Astrocyte of the hippocampus (primary cell): ENCODE results near the gene MTUS2.

ENCODE experiments used
- DNase-seq: peaks from one replicate; pipeline ENCODE4 v3.0.0; 2011; ENCODE audit warnings: low read depth, low spot score

MTUS2 gene

DNA sequence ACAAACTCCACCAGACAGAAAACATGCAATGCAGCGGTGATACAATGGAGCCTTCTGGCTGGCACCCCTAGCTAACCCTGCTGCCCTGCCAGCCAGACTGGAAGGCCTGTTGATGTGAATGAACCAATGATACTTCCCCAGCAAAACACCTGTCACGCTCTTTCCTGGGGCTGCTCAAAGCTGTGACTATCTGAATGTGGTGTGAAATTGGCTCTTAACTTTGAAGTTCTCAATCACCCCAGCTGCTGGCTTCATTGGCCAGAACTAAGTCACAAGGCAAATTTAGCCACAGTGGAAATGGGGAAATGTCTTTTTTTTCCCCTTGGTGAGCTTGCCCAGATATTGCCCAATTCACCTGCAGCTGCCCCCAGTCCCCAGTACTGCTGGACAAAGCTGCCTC lies 628.0 kb downstream of the MTUS2 start:
- DNase-seq = no peak

DNA sequence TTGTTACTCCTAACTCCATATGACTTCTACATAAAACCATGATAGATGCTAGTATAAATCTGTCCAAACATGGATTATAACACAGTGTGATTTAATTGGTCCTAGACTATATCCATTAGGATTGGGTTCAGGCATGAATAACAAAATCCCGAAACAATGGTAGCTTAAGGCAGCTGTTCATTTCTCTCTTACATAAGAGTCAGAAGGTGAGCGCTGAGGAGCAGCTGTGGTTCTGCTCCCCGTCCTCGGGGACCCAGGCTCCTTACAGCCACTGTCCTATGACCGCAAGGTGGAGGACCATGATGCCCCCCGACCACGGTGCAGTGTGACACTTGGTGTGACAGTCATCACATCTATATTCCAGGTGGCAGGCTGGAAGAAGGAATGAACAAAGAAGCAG lies 629.6 kb downstream of the MTUS2 start:
- DNase-seq = no peak

DNA sequence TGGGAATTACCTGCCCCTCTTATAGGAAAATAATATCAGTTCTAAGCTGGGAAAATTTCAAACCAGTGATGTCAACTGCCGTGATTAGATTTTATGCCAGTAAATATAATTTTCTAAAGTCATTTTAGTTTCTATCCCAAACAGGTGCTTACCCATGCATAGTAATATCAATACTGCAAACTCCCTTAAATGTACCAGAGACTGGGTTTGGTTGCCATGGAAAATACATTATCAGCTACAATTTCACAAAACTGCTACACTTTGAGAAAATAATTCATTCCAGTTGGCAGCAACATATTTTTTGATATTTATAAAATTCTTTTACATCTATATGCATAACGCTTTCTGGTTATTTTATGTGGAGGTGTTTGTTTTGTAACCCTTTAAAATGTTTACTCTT lies 631.8 kb downstream of the MTUS2 start:
- no peak for DNase-seq

DNA sequence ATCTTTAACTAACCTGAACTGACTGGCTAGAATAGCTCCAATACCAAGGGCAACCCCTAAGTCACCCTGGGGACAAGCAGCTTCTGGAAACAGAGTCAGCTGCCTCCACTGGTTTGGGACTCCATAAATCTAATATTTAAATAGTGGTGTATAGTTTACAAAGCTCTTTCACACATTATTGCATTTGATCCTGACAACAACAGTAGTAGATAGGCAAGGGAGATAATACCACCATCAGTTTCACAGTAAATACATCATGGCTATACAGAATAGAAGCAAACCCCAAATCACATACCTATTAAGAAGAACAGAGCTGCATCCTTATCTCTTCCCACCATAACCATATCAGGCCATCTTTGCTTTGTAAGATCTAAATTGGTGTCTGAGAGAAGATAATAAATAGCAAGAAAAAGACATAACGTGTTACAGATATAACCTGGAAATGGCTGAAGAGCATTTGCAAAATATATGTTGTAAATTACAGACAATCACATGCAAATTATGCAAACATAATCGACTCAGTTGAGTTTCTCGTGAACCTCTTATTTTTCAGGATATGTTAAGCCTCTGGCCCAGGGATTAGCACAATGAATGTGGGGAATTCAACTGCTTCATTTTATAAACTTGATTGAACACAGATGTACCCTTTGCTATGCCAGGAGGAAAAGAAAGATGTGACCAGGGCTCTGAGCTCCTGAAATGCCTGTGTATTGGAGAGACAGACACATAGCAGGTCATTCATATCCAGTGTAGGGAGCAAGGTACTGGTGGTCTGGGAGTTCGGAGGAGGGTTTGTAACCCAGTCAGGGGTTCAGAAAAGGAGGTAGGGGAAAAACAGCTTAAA lies 632.9 kb downstream of the MTUS2 start:
- no peak for DNase-seq

DNA sequence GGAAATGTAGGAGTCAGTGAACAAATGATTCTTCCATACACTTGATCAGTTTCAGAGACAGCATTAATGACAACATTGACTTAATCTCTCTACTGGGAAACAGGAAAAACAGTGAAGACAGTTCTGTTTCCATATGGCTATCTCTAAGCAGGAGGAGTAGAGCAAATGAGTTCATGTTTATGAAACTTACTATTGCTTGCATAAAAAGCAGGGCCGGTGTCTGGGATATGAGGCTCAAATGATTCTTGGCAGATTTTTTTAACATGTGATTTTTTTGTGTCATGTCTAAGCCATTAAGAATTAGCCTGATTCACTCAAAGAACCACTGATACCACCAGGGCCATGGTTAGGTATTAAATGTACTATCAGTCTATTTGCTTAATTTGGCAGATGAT lies 633.5 kb downstream of the MTUS2 start:
- DNase-seq = no peak

DNA sequence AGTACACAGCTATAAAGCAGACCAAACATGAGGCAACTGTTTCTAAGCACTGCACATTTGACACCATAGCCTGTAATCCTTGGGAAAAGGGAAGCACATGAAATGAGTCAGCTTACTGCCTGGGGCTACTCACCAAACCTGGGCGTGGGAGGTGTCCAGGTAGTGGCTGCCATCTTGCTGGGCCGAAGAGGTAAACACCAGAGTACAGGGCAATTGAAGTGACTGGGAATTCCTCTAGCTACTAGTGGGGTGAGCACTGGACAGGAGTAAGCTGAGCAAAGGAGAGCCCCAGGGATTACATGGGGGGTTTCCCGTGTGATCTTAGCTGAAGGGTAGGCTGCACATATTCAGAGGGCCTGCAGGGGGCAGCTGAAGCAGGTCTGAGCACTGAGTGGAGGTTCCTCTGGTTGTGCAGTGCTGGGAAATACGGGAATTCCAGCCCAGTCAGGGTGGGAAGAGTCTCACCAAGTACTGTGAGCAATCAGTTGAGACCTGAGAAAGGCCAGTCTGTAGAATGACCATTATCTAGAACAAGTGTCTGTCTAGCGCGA lies 634.9 kb downstream of the MTUS2 start:
- DNase-seq = no peak

DNA sequence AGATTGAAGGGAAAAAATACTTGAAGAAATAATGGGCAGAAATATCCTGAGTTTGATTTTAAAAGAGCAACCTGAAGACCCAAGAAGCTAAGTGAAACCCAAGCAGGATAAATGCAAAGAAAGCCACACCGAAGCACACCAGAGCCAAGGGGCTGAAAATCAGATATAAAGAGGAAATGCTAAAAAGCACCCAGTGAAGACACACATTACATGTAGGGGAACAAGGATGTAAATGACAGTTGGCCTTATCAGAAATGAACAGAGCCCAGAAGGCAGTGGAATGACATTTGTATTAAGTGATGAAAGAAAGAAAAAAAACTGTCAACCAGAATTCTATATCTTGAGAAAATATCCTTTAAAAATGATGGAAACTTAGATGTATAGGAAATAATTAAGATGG lies 636.3 kb downstream of the MTUS2 start:
- DNase-seq = no peak

DNA sequence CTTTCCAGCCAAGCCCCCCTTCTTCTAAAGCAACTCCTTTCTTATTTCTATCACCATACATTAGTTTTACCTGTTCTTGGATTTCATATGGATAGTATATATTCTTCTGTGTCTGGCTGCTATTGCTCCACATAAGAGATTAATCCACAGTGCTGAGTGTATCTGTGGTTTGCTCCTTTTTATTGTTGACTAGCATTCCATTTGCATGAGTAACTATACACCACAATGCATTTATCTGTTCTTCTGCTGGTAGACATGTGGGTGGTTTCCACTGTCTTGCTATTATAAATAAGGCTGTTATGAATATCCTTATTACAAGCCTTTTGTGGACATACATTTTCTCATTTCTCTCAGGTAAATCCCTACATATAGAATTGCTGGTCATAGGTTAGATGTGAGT lies 637.2 kb downstream of the MTUS2 start:
- peak; percentile 75 for DNase-seq

DNA sequence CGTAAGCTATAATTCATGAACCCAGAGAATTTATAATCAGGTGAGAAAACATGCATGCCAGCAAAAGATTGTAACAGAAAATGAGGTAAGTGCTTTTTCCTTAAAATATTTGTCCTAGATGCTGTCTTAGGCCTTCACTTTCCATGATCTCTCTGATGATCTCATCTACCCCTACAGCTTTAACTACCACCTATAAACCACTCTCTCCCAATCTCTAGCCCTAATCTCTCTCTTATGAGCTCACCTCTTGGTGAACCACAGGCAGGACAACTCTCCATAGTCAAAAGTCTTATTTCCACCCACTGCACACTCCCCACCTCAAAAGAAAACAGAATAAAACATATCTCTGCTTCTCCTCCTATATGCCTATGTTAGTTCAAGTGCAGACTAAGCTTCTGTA lies 638.3 kb downstream of the MTUS2 start:
- no peak for DNase-seq

DNA sequence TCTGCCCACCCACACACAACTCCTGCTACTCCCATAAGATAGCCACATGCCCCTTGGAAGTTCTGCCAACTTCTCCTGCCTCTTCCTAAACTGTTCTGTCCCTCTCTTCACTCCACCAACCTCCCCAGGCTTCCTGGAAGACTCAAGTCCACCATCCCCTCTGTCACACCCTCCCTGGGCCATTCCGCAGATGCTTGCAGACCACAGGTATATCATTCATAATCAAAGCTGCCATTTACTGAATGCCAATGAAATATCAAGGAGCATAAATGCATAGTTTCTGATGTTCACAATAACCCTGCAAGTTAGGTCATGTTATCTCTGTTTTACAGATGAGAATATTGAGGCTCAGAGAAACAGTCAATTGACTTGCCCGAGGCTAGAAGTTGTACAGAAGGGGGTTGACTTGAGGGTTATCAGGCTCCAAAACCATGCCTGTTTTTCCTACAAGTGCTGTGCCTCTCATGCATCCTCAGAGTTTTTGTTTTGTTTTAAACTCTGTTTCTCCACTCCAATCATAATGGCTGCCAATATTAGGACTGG lies 639.7 kb downstream of the MTUS2 start:
- no peak for DNase-seq

DNA sequence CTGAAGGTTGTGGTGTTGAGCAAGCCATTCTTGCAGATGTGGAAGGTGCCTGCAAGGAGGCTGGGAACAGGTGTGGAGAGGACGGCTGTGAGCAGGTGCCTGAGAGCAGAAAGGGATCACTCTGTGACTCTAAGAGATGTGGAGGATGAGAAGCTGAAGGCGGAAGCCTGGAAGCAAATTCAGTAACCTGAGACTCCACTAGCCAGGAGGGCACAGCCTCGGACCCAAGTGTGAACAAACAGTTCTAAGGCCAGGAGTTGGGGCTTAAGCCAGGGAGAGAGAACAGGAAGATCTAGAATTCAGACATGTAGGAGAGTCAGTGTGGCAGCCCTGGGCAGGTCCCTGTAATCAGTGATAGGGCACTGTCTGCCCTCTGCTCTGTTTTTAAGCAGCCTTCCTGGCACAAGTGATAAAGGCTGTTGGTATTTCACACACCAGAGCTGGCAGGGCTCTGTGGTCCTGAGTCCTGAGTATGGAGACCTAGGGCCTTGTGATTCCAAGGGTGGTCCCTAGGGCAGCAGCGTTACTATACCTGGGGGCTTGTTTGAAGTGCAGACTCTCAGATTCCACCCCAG lies 644.1 kb downstream of the MTUS2 start:
- no peak for DNase-seq

DNA sequence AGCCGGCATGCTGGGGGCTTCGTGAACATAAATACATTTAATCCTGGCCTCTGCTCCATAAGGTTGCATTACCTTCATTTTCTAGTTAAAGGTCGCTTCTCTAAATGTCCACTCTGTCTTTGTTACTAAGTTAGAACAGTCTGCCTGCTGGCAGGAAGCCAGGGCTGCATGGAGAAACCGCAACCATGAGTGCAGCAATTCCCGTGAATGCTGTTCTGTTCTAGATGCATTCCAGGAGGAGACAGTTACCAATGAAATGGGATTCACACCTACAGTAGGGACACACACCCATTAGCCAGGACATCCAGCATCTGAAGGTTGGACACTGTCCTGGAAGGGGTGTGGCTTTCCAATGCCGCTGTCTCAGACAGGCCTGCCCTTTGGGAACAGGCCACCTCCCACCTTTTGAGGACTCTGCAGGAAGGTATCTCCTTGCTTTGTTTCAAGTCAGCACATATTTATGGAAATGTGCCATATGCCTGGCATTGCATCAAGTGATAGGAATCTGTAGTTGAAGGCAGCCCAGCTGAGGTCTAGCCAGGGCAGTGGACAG lies 645.7 kb downstream of the MTUS2 start:
- DNase-seq = peak; percentile 70

DNA sequence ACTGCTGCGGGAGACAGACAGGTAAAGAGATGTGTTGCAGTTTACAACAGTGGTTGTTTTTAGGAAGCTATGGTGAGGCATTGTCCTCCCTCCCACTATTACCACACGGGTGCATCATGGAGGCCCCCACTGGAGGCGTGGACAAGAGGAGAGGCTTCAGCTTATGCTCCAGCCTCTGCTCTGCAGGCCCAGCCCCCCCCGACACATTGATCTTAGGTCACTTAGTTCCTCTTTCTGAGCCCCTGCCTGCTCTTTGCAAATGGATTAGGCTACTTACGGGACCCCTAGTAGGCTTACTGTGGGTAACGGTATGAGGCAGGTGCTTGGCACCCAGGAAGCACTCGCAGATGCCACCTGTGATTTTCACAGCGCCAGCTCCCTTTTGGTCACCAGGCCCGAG lies 651.4 kb downstream of the MTUS2 start:
- no peak for DNase-seq

DNA sequence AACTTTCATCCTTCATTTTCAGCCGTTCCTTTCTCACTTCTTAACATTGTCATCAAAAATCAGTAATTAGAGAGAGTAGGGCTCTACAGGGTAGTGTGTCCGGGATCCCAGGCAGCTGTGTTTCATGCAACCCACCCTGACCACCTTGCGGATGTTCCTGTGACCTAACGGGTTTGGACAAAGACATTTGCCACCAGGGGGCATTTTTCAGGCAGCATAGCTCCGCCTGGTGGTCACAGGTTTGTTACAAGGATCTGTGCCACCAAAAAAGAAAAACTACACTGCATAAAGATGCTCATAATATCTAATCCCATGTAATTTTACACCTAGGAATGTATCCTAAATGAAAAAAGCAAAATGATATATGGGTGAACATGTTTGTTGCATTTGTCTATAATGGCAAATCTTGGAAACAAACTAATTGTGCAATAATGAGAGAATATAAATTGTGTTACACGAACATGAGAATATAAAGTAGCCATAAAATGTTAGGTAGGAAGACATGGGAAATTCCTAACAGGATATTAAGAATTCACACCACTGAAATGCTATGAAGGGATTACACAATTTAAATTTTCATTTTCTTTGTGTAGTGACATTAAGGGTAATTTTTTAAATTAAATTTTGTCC lies 652.3 kb downstream of the MTUS2 start:
- peak; percentile 59 for DNase-seq

DNA sequence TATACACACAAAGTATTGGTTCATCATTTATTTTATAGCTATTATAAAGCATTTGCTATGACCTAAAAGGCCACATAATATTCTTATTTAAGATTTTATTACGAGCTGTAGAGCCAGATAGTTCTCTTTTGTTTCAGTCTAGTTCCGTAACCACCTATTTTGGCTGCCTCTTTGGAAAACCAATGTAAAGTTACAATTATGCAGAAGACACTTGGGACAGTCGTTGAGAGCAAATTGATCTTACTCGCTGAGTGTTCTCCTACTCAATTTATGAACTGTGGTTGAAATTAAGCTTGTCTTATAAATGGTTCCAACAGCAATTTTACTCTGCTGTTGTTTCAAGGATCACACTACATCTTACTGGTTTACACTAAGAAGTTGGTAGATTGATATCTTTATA lies 653.0 kb downstream of the MTUS2 start:
- DNase-seq = no peak

DNA sequence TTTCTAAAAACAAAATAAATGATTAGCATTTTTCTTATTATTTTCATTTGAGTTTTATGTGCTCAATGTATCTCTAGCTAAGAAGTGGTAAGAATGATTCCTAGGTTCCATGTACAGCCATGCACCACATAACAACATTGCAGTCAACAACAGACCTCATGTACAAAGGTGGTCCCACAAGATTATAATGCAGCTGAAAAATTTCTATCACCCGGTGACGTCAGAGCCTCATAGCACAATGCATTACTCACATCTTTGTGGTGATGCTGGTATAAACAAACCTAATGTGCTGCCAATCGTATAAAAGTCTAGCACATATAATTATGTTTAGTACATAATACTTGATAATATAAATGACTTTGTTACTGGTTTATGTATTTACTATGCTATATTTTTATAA lies 654.9 kb downstream of the MTUS2 start:
- peak; percentile 93 for DNase-seq

DNA sequence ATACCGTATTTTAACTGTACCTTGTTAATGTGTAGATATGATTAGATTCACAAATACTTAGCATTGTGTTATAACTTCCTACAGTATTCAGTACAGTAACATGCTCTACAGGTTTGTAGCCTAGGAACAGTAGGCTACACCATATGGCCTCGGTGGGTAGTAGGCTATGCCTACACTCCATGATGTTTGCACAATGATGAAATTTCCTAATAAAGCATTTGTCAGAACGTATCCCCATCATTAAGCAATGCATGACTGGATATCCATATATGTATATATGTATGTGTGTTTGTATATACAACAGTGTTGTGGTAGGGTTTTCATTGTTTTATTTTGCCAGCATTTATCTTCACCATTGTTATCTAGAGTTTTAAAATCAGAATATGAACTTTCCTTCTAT lies 655.9 kb downstream of the MTUS2 start:
- no peak for DNase-seq

DNA sequence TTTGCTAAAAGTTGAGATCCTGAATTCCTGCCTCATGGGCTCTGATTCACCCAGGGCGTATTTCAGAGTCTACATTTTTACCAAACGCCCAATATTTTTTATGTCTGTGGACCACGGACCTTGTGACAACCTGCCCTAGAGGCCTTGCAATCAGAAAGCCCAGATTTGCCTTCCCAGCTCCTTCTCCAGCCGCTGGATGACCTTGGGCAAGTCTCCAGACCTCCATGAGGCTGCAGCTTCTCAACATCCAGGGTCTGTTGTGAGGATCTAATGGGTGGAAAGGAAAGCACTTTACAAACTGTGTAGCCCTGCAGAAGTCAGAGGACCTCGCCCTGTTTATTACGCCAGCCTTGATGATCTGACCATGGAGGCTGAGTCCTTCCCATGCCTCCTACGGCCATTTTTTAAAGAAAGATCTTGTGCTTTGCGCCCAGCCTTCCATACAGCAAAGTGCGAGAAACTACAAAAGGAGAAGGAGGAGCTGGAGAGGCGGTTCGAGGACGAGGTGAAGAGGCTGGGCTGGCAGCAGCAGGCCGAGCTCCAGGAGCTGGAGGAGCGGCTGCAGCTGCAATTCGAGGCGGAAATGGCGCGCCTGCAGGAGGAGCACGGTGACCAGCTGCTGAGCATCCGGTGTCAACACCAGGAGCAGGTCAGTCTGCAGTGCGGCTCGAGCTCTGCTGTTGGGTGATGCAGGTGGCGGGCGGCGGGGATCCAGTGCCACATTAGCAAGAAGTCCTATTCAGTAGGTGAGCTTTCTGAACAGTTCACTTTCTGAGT lies 659.8 kb downstream of the MTUS2 start:
- no peak for DNase-seq

DNA sequence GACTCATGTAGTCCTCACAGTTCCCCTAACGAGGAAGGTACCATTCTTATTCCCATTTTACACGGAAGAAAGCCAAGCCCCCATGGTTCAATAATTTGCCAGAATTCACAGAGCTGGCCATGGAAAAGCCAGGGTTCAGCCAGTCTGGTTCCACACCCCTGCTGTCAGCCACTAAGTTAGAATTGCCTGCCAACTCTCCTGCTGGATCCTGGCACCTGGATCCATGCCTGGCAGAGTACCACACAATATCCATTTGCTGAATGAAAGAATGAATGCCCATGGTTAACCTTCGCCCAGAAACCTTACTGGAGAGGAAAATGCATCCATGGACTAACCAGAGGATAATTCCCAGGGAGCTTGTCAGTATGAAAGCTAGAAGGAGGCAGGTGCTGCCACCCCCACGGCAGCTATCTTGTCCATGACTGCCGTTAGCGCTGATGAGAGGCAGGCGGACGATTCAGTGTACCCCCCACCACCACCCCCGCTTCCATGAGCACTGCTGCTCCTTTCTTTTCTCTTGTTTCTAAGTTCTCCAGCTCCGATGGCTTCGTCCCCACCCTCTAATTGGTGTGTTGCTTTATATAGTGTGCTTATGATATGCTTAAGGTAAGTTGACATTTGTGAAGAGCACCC lies 660.9 kb downstream of the MTUS2 start:
- DNase-seq = no peak

DNA sequence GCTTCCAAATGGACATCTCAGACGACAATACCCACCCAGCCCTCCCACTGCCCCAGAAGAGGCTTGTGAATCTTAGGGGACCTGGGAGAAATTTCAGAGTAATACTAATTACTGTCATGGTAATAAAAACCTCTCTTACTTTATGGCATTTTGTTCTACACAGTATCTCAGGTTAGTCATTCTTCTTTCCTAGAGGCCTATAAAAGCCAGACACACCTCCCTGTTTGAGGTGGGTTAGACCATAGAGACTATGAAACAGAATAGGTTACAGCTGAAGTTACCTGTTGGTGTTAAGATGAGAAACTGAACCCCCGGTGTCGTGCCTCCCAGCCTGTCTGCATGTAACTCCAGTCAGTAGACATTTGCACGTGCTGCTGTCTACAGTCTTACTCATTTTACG lies 661.5 kb downstream of the MTUS2 start:
- no peak for DNase-seq

DNA sequence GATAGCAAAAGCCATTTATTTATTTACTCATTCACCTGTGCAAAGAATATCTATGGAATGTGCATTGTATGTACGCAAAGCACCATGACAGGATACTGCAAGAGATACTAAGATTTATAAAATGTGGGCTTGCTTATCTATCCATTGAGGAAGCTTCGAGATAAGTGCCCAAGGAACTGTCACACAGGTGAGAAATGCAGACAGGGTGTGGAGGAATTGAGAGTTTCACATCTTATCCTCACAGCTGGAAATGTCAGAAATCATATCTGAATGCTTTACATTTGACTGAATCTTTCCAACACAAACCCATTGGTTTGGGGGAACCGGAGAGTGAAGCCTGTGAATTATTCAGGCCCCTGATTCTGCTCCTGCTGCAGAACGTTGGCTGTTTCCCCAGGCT lies 662.4 kb downstream of the MTUS2 start:
- no peak for DNase-seq
